Measurements from ENCODE around the gene PIK3IP1.

GRCh38 chr22:31339148-31339832, 47.0 kb upstream of the PIK3IP1 start:
- no peak for TF ChIP-seq POLR2A (IDR thresholded peaks at IDR 0.05; ENCODE audit: low read depth, low read length)
- TF ChIP-seq RAD21 (IDR thresholded peaks at IDR 0.05; ENCODE audit: insufficient read depth, low read depth, low read length): no peak
- no peak for TF ChIP-seq CTCF (IDR thresholded peaks at IDR 0.05 in 2 of 3, conservative IDR thresholded peaks at IDR 0.05 in 1 of 3; ENCODE audit: control insufficient read depth in 2 of 3, extremely low read depth in 1 of 3, insufficient read depth in 1 of 3, low read depth in 3 of 3, low read length in 3 of 3)
- no peak for TF ChIP-seq STAT1 (conservative IDR thresholded peaks at IDR 0.05)
- no peak for TF ChIP-seq E2F4 (IDR thresholded peaks at IDR 0.05; ENCODE audit: low read depth, low read length)
- TF ChIP-seq USF2 (IDR thresholded peaks at IDR 0.05; ENCODE audit: borderline replicate concordance, low read depth, low read length): no peak
- no peak for TF ChIP-seq SIN3A (IDR thresholded peaks at IDR 0.05; ENCODE audit: low read depth, low read length)
- TF ChIP-seq CUX1 (IDR thresholded peaks at IDR 0.05; ENCODE audit: insufficient replicate concordance, low read depth, low read length): no peak
- no peak for TF ChIP-seq SUZ12 (IDR thresholded peaks at IDR 0.05; ENCODE audit: unreplicated experiment)
- TF ChIP-seq BRCA1 (IDR thresholded peaks at IDR 0.05; ENCODE audit: low read depth, low read length): no peak

Data from GM12878 (cell line).